Measurements from ENCODE around the gene LRPAP1.

The LRPAP1 gene

GRCh38 chr4:3531318-3531878, 824 bp downstream of the LRPAP1 start:
- Histone ChIP-seq H3K4me2 (ENCODE audit: low read depth, low read length, poor library complexity, severe bottlenecking) (peak overlapping the region; percentile 93), H3F3A (ENCODE audit: low read depth) (no peaks in the 10 kb centered on the region), H2AFZ (ENCODE audit: low read length) (no peak overlapping the region), H3K9ac (ENCODE audit: low read depth, low read length, poor library complexity, severe bottlenecking) (peak overlapping the region; percentile 84), H3K9me2 (replicated peaks; ENCODE audit: low read depth, low read length) (no peaks in the 10 kb centered on the region), H3K27me3 (ENCODE audit: insufficient read depth, low read length, poor library complexity, severe bottlenecking) (no peaks in the 10 kb centered on the region), H3K36me3 (ENCODE audit: insufficient read depth, low read length) (no peaks in the 10 kb centered on the region), H4K20me1 (ENCODE audit: insufficient read depth, low read length, poor library complexity, severe bottlenecking) (peaks cover 50% of the 10 kb centered on the region), H3K4me3 (ENCODE audit: low read length, poor library complexity, severe bottlenecking) (peak overlapping the region; percentile 91), H3K4me1 (ENCODE audit: insufficient read depth, low read length, poor library complexity, severe bottlenecking) (peaks cover 46% of the 10 kb centered on the region), H3K9me3 (ENCODE audit: insufficient read depth, low read depth, low read length) (no peaks in the 10 kb centered on the region), H3K79me2 (ENCODE audit: insufficient read depth, low read length) (peaks cover 58% of the 10 kb centered on the region)
- no peak for TF ChIP-seq EZH2phosphoT487 (IDR thresholded peaks at IDR 0.05; ENCODE audit: borderline replicate concordance)
- TF ChIP-seq, protein P1, sequence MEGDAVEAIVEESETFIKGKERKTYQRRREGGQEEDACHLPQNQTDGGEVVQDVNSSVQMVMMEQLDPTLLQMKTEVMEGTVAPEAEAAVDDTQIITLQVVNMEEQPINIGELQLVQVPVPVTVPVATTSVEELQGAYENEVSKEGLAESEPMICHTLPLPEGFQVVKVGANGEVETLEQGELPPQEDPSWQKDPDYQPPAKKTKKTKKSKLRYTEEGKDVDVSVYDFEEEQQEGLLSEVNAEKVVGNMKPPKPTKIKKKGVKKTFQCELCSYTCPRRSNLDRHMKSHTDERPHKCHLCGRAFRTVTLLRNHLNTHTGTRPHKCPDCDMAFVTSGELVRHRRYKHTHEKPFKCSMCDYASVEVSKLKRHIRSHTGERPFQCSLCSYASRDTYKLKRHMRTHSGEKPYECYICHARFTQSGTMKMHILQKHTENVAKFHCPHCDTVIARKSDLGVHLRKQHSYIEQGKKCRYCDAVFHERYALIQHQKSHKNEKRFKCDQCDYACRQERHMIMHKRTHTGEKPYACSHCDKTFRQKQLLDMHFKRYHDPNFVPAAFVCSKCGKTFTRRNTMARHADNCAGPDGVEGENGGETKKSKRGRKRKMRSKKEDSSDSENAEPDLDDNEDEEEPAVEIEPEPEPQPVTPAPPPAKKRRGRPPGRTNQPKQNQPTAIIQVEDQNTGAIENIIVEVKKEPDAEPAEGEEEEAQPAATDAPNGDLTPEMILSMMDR (conservative IDR thresholded peaks at IDR 0.05; ENCODE audit: low read length) = no peak

DNA sequence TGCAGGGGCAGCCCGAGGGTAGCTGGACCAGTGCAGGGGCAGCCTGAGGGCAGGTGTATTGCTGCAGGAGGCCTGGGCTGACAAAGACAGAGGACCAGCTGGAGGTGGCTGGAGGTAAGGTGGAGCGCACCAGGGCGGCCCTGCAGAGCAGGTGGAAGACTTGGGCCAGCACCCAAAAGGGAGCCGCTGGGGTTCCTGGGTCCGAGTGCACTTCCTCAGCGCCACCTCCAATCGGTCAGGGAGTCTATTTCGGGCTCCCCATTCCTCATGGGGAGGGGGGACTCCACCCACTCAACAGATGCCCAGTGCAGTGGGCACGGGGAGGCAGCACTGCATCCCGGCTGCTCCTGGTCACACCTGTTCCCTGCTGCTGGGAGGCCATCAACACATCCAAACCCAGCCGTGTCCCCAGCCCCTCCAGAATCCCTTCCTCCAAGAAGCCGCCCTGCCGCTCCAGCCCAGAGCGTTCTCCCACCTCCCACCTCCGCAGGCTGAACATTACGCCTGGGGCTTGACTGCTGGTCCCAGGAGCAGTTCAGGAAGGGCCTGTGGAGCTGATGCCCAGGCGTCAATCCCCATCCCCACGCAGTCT, 1.5 kb downstream of the LRPAP1 start:
- no peaks in the 10 kb centered on the region for H3K27me3 ChIP-seq (ENCODE audit: insufficient read depth, low read length, poor library complexity, severe bottlenecking)
- no peaks in the 10 kb centered on the region for H3K9me3 ChIP-seq (ENCODE audit: insufficient read depth, low read depth, low read length)
- peak overlapping the region; percentile 84 for H3K9ac ChIP-seq (ENCODE audit: low read depth, low read length, poor library complexity, severe bottlenecking)
- H3K4me1 ChIP-seq (ENCODE audit: insufficient read depth, low read length, poor library complexity, severe bottlenecking) = peaks cover 47% of the 10 kb centered on the region
- H3K36me3 ChIP-seq (ENCODE audit: insufficient read depth, low read length) = no peaks in the 10 kb centered on the region
- TF ChIP-seq EZH2phosphoT487 (IDR thresholded peaks at IDR 0.05; ENCODE audit: borderline replicate concordance) = no peak
- TF ChIP-seq, protein P1 (conservative IDR thresholded peaks at IDR 0.05; ENCODE audit: low read length) = no peak
- H2AFZ ChIP-seq (ENCODE audit: low read length) = no peak overlapping the region
- H3K79me2 ChIP-seq (ENCODE audit: insufficient read depth, low read length) = peaks cover 64% of the 10 kb centered on the region
- peaks cover 56% of the 10 kb centered on the region for H4K20me1 ChIP-seq (ENCODE audit: insufficient read depth, low read length, poor library complexity, severe bottlenecking)
- H3K9me2 ChIP-seq (replicated peaks; ENCODE audit: low read depth, low read length) = no peaks in the 10 kb centered on the region
- peak overlapping the region; percentile 93 for H3K4me2 ChIP-seq (ENCODE audit: low read depth, low read length, poor library complexity, severe bottlenecking)
- H3F3A ChIP-seq (ENCODE audit: low read depth) = no peaks in the 10 kb centered on the region
- peak overlapping the region; percentile 91 for H3K4me3 ChIP-seq (ENCODE audit: low read length, poor library complexity, severe bottlenecking)

GRCh38 chr4:3530051-3530450, 2.2 kb downstream of the LRPAP1 start:
- Histone ChIP-seq H2AFZ (ENCODE audit: low read length) (no peak overlapping the region), H3K36me3 (ENCODE audit: insufficient read depth, low read length) (peaks cover 5% of the 10 kb centered on the region; the same call in 1 of the 2 replicates), H3F3A (ENCODE audit: low read depth) (no peaks in the 10 kb centered on the region), H3K4me1 (ENCODE audit: insufficient read depth, low read length, poor library complexity, severe bottlenecking) (peaks cover 47% of the 10 kb centered on the region), H3K9ac (ENCODE audit: low read depth, low read length, poor library complexity, severe bottlenecking) (peak overlapping the region; percentile 84), H3K9me3 (ENCODE audit: insufficient read depth, low read depth, low read length) (no peaks in the 10 kb centered on the region), H3K4me2 (ENCODE audit: low read depth, low read length, poor library complexity, severe bottlenecking) (peak overlapping the region; percentile 93), H3K27me3 (ENCODE audit: insufficient read depth, low read length, poor library complexity, severe bottlenecking) (no peaks in the 10 kb centered on the region), H3K79me2 (ENCODE audit: insufficient read depth, low read length) (peaks cover 70% of the 10 kb centered on the region), H3K9me2 (replicated peaks; ENCODE audit: low read depth, low read length) (no peaks in the 10 kb centered on the region), H3K4me3 (ENCODE audit: low read length, poor library complexity, severe bottlenecking) (peak overlapping the region; percentile 91), H4K20me1 (ENCODE audit: insufficient read depth, low read length, poor library complexity, severe bottlenecking) (peaks cover 57% of the 10 kb centered on the region)
- TF ChIP-seq, protein P1 (conservative IDR thresholded peaks at IDR 0.05; ENCODE audit: low read length) = no peak
- no peak for TF ChIP-seq EZH2phosphoT487 (IDR thresholded peaks at IDR 0.05; ENCODE audit: borderline replicate concordance)
